ENCODE results near the gene TNFAIP1. TPM values are rescaled to one million over a fixed set of nuclear protein-coding genes. Genes with fewer than 3 reads are reported as not detected.

The TNFAIP1 gene
- total RNA-seq, 1 experiment from 2014 or later: 33.4 TPM

GRCh38 chr17:28394337-28395116, 59.0 kb downstream of the TNFAIP1 start (continued):
- no peak for TF ChIP-seq ZFX (IDR thresholded peaks at IDR 0.05)
- TF ChIP-seq YY1 (IDR thresholded peaks at IDR 0.05; ENCODE audit: extremely low read depth, insufficient replicate concordance, low read depth, low read length): no peak
- TF ChIP-seq ZBTB33 (IDR thresholded peaks at IDR 0.05; ENCODE audit: extremely low read depth, insufficient replicate concordance, low read length): no peak

GRCh38 chr17:28395426-28395825, 59.9 kb downstream of the TNFAIP1 start:
- no peak overlapping the region for H3K4me2 ChIP-seq (ENCODE audit: low read length)
- H3K9ac ChIP-seq (ENCODE audit: low read length): no peak overlapping the region
- H2AFZ ChIP-seq (ENCODE audit: low read depth, low read length, poor library complexity, severe bottlenecking): no peak overlapping the region
- H3K27me3 ChIP-seq (ENCODE audit: insufficient read depth, low read length): no peaks in the 10 kb centered on the region
- H3K4me3 ChIP-seq (replicated peaks in 1 of 2; ENCODE audit: low read depth in 1 of 2, low read length in 2 of 2): no peak overlapping the region
- intact Hi-C loops (cut with micrococcal nuclease): no loop called here
- no peaks in the 10 kb centered on the region for H3K79me2 ChIP-seq (ENCODE audit: insufficient read depth, low read length)
- BruUV-seq (replicated peaks): no TSS peak
- CTCF ChIA-PET: no interaction called here
- no peak overlapping the region for H3K27ac ChIP-seq (ENCODE audit: low read depth, low read length)
- H3K9me2 ChIP-seq (ENCODE audit: insufficient read depth): no peaks in the 10 kb centered on the region
- no peak for TF ChIP-seq POLR2AphosphoS5 (IDR thresholded peaks at IDR 0.05; ENCODE audit: low read depth, low read length)
- POLR2A ChIA-PET: no interaction called here
- H4K20me1 ChIP-seq (ENCODE audit: insufficient read depth): no peaks in the 10 kb centered on the region
- H3K4me1 ChIP-seq (ENCODE audit: control insufficient read depth in 1 of 2, insufficient read depth in 2 of 2, low read length in 2 of 2): no peaks in the 10 kb centered on the region
- DNase-seq (ENCODE audit: low read depth, low spot score) (no peak), ATAC-seq (no peak)
- RAD21 ChIA-PET (ENCODE audit: low non-redundant PET in 1 of 2, low total read pairs in 2 of 2, uncharacterized antibody in 2 of 2, unreplicated experiment in 2 of 2): no interaction called here
- 0 out of 4 replicates have a peak, but pooled peaks cover 4 to 5% of the 10 kb centered on the region in 2 experiments for H3K36me3 ChIP-seq (ENCODE audit: control insufficient read depth in 1 of 2, insufficient read depth in 2 of 2, low read length in 2 of 2)
- H3K9me3 ChIP-seq (ENCODE audit: control insufficient read depth in 1 of 2, insufficient read depth in 1 of 2, low read depth in 1 of 2, low read length in 2 of 2): no peaks in the 10 kb centered on the region

All from HCT116 (cell line).